ENCODE measurements around the gene DIABLO. TPM values are rescaled to one million over a fixed set of nuclear protein-coding genes. Genes with fewer than 3 reads are reported as not detected.
"Not testable (repeated sequence)": the region's sequence is repeated elsewhere in the genome, so short reads cannot be mapped to it uniquely, and the experiment has no call there.

Gene DIABLO
- total RNA-seq, 1 donor from 2014 or later = 83.0 TPM

DNA sequence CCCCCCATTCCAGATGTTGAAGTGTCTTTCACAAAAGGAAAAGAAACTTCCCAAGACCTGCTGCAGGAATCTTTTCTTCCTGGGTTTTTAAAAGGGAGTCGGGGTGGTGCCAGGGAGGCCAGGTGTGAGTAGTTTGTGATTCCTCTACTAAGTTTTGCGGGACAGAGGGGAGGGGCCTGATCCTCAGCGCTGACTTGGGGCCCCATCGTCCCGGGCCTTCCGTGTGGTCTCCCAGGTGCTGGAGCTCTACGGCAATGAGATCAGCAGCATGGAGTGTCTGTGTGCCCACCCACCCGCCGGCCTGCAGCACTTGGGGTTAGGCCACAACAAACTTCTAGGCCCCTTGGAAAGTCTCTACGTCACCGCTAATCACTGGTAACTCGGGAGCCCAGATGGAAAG, 38.4 kb downstream of the DIABLO start:
- no peak for DNase-seq

DNA sequence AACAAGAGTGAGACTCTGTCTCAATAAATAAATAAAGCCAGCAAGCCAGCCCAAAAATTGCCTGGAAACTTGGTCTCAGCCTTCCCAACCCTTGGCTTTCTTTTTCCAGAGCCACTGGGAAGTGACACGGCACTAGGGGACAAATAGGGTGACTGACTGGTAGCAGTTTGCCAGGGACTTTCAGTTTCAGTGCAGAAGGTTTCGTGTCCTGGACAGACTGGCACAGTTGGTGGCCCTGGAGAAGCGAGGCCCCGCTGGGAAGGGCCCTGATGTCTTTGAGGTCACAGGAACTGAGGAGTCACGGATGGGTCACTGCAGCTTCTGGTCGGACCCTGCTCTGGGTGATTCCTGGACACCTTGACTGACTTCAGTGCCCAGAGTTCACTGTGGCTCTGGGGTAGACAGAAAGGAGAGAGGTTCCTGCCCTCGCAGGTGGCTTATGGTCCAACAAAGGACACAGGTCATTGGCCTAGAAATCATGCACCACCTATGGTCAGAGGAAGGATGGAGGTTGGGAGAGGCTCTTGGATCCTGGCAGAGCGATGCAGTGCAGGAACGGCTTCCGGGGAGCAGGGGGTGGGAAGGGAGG, 40.3 kb downstream of the DIABLO start:
- DNase-seq = no peak

DNA sequence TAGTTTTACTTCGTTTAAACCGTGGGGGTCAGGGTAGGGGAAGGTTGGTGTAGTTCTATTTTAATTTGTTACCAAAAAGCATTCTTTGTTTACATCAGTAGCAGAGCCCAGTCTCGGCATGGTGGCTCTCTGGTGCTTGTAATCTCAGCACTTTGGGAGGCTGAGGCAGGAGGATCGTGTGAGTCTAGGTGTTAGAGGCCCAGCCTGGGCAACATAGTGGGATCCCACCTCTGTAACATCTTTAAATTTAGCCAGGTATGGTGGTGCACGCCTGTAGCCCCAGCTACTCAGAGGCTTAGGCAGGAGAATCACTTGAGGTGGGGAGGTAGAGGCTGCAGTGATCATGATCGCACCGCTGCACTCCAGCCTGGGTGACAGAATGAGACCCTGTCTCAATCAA, 40.8 kb downstream of the DIABLO start:
- DNase-seq = no peak

DNA sequence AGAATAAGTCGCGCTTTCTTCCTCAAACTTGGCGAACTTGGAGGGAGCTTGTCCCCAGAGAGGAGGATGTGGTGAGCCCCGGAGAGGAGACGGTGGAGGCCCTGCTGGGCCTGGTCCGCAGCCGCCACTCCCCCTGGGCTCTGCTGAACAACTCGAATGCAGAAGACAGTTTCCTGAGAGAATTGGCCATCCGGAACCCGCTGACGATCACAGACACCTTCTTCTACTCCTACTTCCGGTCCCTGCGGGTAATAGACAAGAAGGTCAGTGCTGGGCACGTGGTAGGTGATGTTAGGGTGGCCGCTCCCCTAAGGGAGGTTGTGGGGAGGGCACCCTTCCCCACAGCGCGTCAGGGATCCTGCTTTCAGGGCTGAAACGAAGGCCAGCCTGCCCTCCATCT, 41.3 kb downstream of the DIABLO start:
- no peak for DNase-seq

DNA sequence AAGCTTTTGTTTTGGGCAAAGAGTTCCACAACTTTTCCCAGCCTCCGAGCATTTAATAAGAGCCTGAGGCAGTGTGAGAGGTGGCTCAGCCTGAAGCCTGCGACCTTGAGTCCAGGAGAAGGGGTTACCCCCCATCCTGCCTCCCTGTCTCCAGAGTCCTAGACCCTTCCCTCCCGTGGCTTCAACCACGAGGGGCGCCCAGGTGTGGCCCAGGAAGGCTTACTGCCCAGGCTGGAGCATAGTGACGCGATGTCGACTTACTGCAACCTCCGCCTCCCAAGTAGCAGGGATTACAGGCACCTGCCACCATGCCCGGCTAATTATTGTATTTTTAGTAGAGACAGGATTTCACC, 42.3 kb downstream of the DIABLO start:
- no peak for DNase-seq

DNA sequence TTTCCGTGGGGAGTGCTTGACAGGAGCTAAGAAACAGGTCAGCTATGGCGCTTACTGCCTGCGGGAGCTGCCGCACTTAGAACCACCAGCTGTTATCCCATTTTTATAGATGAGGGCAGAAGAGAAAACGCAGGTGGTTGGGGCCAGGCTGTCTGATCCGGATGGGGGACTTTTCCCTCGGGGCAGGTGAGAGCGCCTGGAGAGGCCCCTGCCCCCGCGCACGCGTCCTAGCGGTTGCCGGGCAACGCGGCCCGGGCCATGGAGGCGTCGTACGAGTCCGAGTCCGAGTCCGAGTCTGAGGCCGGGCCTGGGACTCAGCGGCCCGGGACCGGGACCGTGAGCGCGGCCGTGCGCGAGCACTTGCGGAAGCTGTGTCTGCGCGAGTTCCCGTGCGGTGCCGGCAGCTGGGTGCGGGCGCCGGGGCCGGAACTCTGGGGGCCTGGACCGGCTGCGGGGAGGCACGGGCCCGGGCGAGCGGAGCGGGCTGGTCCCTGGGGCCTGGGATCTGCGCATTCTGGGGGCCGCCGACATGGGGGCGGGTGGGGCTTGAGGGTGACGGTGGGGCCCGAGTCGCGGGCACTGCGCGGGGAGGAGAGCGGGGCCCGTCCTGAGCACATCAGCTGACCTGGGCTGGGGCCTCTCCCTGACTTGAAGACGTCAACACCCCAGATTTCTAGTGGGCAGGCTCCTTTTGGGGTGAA, 42.8 kb downstream of the DIABLO start, which contains the start of gene LRRC43:
LRRC43 (plus strand) TSS at position 237 of the 701 bp plus-strand sequence; CDS start at position 259, 22 bp downstream.
- DNase-seq = peak; percentile 56

DNA sequence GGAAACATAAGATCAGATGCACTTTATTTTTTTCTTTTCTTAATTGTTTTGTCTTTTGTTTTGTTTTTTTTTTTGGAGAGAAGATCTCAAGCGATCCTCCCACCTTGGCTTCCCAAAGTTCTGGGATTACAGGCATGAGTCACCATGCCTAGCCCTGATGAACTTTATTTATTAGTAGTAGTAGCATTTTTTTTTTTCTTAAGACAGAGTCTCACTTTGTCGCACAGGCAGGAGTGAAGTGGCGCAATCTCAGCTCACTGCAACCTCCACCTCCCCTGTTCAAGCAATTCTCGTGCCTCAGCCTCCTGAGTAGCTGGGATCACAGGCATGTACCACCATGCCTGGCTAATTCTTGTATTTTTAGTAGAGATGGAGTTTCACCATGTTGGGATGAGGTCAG, 49.4 kb downstream of the DIABLO start:
- not testable (repeated sequence) for DNase-seq

DNA sequence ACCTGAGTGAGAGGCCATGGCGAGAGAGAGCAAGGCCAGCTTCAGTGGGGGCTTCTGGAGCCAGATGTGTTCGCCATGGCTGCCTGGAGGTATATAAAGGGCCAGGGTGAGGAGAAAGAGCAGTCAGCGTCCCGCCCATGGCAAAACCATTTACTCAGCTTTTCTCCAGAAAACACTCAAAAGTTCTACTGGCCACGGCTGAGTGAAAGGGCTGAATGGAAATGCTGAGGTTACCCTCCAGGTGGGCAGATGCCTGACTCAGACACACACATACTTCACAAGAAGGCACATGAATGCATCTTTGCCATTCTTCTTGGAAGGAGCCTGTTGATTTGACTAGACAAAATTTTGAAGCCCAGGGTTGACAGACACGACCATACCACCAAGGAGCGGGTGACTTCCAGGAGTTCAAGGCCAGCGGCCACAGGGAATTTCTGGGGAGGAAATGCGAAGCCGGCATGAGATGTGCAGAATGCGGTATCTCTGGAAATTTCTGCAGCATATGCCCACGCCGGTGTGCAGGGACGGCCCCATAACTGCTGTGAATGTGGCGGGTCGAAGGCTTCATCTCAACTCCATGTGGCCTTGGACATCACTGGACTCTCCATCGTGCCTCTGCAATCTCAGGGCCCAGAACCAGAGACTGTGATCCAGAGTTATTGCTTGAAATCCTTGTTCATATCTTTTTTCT, 51.6 kb downstream of the DIABLO start, which contains the start of gene IL31:
IL31 (minus strand) TSS at position 67 of the 691 bp plus-strand sequence; CDS start at position 18, 49 bp downstream.
- no peak for DNase-seq

DNA sequence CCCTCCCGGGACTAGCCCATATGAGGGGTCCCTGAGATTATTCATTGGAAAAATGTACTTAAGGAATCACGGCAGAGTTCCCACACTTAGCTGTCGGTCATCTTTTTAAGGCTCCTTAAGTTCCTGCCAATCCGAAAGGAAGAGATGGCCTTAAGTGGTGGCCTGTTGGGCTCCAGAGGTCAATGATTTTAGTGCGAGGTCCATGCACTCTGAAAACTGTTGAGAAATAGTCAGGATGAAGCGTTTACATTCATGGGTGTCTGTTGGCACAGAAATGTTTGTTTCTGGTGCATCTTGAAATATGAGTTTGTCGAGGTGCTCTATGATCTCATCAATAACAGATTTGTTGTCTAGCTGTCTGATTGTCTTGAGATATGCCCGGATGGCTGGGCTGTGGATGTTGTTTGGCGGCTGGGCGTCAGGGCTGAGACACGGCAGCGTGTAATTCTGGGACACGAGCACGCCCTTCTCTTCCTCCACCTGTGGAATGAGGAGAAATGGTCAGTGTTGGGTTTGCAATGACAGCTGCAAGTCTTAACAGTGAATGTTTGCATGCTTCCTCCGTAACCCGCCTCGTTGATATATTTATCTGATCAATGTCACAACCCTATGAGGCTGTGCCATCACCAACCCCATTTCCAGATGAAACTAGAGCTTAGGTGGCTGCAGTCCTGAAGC, 53.5 kb downstream of the DIABLO start:
- no peak for DNase-seq

DNA sequence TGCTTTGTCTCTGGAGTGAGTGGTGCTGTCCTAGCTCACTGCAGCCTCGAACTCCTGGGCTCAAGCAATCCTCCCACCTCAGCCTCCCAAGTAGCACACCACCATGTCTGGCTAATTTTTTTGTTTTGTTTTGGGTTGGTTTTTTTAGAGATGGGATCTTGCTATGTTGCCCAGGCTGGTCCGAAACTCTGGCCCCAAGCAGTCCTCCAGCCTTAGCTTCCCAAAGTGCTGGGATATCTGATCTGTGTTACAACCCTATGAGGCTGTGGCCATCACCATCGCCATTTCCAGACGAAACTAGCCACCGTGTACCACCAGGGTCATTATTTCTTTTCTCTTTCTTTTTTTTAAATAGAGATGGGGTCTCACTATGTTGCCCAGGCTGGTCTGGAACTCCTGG, 54.5 kb downstream of the DIABLO start:
- no peak for DNase-seq

DNA sequence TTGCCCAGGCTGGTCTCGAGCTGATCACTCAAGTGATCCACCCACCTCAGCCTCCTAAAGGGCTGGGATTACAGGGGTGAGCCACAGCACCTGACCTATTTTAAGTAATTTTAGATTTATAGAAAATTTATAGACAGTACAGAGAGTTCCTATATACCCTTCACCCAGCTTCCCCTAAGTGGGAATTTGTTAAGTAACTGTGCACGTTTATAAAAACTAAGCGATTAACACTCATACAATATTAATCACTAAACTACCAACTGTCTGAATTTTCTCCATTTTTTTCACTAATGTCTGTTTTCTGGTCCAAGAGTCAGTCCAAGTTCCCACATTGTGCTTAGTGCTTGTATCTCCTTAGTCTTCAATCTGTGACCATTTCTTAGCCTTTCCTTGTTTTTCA, 57.4 kb downstream of the DIABLO start:
- no peak for DNase-seq

DNA sequence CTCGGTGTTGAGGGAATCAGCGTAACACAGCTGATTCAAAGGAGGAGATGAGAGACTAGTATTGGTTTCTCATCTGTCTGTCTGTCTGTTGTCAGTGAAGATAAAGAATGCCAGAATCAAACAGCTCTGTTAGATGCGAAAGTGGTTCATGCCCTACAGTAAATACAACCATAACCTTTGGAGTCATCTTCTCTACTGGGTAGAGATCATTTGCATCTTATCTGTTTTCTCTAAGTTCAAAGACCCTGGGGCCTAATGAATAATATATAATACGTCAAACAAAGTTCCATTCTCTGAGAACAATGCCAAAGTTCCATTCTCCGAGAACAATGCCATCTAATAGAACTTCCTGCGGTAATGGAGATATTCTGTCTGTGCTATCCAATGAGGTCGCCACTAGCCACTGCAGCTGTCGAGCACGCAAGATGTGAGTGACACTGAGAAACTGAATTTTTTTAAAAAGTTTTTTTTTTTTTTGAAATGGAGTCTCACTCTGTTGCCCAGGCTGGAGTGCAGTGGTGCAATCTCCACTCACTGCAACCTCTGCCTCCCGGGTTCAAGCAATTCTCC, 58.4 kb downstream of the DIABLO start:
- DNase-seq = peak; percentile 77

DNA sequence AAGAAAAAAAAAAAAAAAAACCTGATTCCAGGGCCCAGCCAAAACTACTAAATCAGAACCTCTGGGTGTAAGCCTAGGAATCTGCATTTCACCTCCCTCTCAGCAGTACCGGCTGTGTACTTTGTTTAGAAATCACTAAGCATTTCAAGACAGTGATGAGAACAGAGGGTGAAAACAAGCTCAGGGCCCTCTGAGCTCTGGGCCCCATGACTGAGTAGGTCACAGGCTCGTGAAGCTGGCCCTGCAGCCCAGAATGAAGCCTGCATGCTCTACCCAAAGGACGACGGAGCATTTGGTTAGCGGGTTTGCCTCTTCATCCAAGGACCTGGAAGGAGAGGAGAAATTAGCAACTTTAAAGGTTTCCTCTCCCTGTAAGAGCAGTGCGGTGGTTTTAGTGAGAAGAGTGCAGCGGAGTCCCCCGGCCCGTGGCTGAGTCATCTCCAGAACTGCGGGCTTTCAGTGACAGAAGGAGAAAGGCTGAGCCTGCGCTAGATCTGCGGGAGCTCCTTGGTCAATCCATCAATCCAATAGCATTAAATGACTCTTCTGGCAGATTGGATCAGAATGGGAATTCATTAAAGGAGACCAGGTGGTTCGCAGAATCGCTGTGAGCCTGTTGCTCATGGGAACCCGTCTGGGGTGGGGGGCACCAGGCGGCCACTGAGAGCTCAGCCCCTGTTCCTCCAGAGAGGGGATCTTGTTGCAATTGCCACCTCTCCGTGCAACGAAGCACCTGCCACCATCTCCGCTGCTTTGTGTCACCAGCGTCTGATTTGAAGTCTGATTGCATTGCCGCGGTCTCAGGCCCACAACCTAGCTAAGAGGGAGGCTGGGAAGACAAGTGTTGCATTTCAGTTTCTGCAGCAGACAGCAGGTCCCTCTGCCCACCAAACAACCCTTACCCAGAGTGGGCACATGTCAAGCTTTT, 59.2 kb downstream of the DIABLO start:
- DNase-seq = no peak

DNA sequence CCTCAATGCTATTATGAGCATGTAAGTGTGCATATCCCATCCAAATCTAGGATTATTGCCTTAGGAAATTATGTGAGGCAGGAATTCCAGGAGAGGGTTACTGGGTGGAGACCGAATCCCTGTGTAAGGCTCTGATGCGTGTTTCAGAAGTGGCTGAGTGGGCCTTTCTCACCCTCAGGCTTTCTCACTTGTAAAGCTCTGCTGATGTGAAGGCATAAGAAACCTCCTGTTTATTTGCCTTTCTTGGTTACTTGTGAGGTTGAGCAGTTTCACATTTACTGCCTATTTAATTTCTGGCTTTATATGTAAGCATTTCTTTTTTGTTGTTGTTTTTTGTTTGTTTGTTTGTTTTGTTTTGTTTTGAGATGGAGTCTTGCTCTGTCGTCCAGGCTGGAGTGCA, 62.9 kb downstream of the DIABLO start:
- no peak for DNase-seq

DNA sequence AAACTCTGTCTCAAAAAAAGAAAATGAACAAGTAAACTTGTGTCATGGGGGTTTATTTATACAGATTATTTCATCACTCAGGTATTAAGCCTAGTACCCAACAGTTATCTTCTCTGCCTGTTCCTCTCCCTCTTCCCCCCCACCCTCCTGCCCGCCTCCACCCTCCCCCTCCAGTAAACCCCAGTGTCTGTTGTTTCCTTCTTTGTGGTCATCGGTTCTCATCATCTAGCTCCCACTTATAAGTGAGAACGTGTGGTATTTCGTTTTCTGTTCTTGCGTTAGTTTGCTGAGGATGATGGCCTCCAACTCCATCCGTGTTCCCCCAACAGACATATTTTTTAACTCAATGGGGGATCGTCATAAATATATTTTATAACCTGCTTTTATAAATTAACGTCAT, 64.2 kb downstream of the DIABLO start:
- no peak for DNase-seq

DNA sequence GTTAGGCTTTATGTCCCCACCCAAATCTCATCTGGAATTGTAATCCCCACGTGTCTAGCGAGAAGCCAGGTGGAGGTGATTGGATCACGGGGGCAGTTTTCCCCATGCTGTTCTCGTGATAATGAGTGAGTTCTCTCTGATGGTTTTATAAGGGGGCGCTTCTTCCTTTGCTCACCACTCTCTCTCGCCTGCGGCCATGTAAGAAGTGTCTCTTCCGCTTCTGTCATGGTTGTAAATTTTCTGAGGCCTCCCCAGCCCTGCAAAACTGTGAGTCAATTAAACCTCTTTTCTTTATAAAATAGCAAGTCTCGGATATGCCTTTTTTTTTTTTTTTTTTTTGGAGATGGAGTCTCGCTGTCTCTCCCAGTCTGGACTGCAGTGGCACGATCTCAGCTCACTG, 65.1 kb downstream of the DIABLO start:
- DNase-seq = no peak

DNA sequence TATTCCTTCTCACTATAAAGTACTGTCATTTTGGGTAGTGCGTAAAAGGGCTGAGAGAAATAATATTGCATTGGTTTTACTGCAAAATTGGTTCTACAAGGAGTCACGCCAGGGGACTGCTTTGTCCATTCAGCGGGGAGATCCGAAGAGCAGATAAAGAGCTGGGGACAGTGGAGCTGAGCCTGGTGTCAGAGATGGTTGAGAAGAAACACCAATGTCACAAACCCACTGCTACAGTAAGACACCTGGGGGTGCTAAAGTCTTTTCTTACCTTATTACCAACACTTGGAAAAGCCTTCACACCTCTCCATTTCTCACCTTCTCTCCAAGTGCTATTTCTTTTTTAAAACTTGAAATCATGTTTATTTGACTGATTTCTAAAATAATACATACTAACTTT, 66.0 kb downstream of the DIABLO start:
- no peak for DNase-seq

DNA sequence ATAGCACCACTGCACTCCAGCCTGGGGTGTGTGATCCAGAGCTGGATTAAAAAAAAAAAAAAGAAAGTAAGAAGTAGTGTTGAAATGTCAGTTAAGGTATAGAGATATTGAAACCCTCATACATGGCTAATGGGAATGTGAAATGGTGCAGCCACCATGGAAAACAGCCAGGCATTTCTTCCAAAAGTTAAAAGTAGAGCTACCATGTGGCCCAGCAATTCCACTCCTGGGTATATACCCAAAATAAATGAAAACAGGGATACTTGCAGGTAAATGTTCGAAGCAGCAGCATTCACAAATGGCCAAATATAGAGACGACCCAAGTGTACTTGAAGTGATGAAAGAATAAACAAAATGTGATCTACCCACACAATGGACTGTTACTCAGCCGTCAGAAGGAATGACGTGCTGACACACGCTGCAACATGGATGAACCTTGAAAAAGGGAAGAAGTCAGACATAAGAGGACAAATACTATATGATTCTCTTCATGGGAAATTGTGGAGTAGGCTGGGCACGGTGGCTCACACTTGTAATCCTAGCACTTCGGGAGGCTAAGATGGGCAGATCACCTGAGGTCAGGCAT, 67.1 kb downstream of the DIABLO start:
- DNase-seq = no peak
